GM21360 (cell line): ENCODE measurements around the gene REEP6.
"Not testable (repeated sequence)": the region's sequence is repeated elsewhere in the genome, so short reads cannot be mapped to it uniquely, and the experiment has no call there.

Source experiments
- ATAC-seq: cut with Tn5 transposase; IDR thresholded peaks from one replicate; pipeline ENCODE4 v1.9.1; 2021; ENCODE audit warnings: mild to moderate bottlenecking, moderate library complexity; ENCODE audit not compliant: unreplicated experiment

REEP6 gene

GRCh38 chr19:1488282-1488601, 2.7 kb upstream of the REEP6 start:
- no peak for ATAC-seq

GRCh38 chr19:1489463-1490310, 1.3 kb upstream of the REEP6 start:
- ATAC-seq = no peak

- ATAC-seq = peak; percentile 74
Observed at GRCh38 chr19:1490311-1491113, 469 bp upstream of the REEP6 start, which contains the start of gene PCSK4. TSS of gene PCSK4 (minus strand) at chr19:1490350. CDS start at chr19:1490346, 4 bp downstream.

GRCh38 chr19:1491849-1492170, 829 bp downstream of the REEP6 start:
- no peak for ATAC-seq

- ATAC-seq = no peak
Observed at GRCh38 chr19:1492474-1493006, 1.6 kb downstream of the REEP6 start.

- no peak for ATAC-seq
Observed at GRCh38 chr19:1494115-1494815, 3.3 kb downstream of the REEP6 start.

GRCh38 chr19:1495051-1495798, 4.2 kb downstream of the REEP6 start:
- no peak for ATAC-seq

GRCh38 chr19:1495799-1496713, 5.1 kb downstream of the REEP6 start:
- ATAC-seq = no peak

GRCh38 chr19:1496714-1497577, 6.0 kb downstream of the REEP6 start:
- no peak for ATAC-seq

- ATAC-seq = no peak
Observed at GRCh38 chr19:1497578-1498235, 6.7 kb downstream of the REEP6 start.

- ATAC-seq = not testable (repeated sequence)
Observed at GRCh38 chr19:1499231-1499630, 8.2 kb downstream of the REEP6 start.

GRCh38 chr19:1501200-1501595, 10.2 kb downstream of the REEP6 start:
- no peak for ATAC-seq

- no peak for ATAC-seq
Observed at GRCh38 chr19:1502433-1503088, 11.6 kb downstream of the REEP6 start.

- no peak for ATAC-seq
Observed at GRCh38 chr19:1503089-1503924, 12.3 kb downstream of the REEP6 start.

- no peak for ATAC-seq
Observed at GRCh38 chr19:1503925-1504773, 13.2 kb downstream of the REEP6 start.

GRCh38 chr19:1505012-1505411, 14.0 kb downstream of the REEP6 start:
- ATAC-seq = no peak
